Astrocyte of the cerebellum (primary cell): ENCODE data around the gene FIGNL1.
A peak's percentile ranks its signal among the peaks of the same experiment; 100 is the strongest.

Experiments
- DNase-seq: peaks from one replicate; pipeline ENCODE4 v3.0.0-alpha.2; 2011; ENCODE audit warnings: low read depth
- H3K4me3 ChIP-seq: 2 replicates; pipeline ENCODE4 v1.5.1; 2011; ENCODE audit warnings: mild to moderate bottlenecking, low read depth, low read length, moderate library complexity
- CTCF ChIP-seq: IDR thresholded peaks from 2 replicates; pipeline ENCODE4 v1.5.1; 2012; ENCODE audit warnings: low read length, low read depth, moderate library complexity, mild to moderate bottlenecking; ENCODE audit errors: missing control alignments
- in situ Hi-C: cut with HindIII; loops from 2 replicates; pipeline ENCODE4 v1.10.0; 2017; ENCODE audit warnings: low sequenced_read_pairs

Gene FIGNL1

GRCh38 chr7:50425318-50425717 lies 24.8 kb downstream of the FIGNL1 start:
- DNase-seq: no peak
- in situ Hi-C loops: no loop called here
- H3K4me3 ChIP-seq: no peak overlapping the region
- no peak for TF ChIP-seq CTCF

GRCh38 chr7:50423860-50424259 lies 26.3 kb downstream of the FIGNL1 start:
- H3K4me3 ChIP-seq: no peak overlapping the region
- TF ChIP-seq CTCF: no peak
- DNase-seq: no peak
- in situ Hi-C loops: no loop called here

- no peak for DNase-seq
- in situ Hi-C loops: no loop called here
- TF ChIP-seq CTCF: no peak
- no peak overlapping the region for H3K4me3 ChIP-seq
Observed at GRCh38 chr7:50422858-50423257, 27.3 kb downstream of the FIGNL1 start.

GRCh38 chr7:50421043-50421442 lies 29.1 kb downstream of the FIGNL1 start:
- in situ Hi-C loops: no loop called here
- DNase-seq: no peak
- no peak for TF ChIP-seq CTCF
- no peak overlapping the region for H3K4me3 ChIP-seq

- in situ Hi-C loops: no loop called here
- TF ChIP-seq CTCF: no peak
- H3K4me3 ChIP-seq: no peak overlapping the region
- DNase-seq: no peak
Observed at GRCh38 chr7:50418526-50419290, 31.4 kb downstream of the FIGNL1 start.

- no peak overlapping the region for H3K4me3 ChIP-seq
- peak; percentile 60 for DNase-seq
- in situ Hi-C loops: no loop called here
- TF ChIP-seq CTCF: peak; percentile 98
Observed at GRCh38 chr7:50418086-50418515, 32.0 kb downstream of the FIGNL1 start.
